ENCODE results near the gene RPP14. TPM values are rescaled to one million over a fixed set of nuclear protein-coding genes. Genes with fewer than 3 reads are reported as not detected.

The RPP14 gene
- polyA plus RNA-seq, 1 donor = 21.5 TPM

GRCh38 chr3:58329150-58329921, 23.3 kb downstream of the RPP14 start:
- H3K27ac ChIP-seq (ENCODE audit: low read length) = no peak overlapping the region

DNA sequence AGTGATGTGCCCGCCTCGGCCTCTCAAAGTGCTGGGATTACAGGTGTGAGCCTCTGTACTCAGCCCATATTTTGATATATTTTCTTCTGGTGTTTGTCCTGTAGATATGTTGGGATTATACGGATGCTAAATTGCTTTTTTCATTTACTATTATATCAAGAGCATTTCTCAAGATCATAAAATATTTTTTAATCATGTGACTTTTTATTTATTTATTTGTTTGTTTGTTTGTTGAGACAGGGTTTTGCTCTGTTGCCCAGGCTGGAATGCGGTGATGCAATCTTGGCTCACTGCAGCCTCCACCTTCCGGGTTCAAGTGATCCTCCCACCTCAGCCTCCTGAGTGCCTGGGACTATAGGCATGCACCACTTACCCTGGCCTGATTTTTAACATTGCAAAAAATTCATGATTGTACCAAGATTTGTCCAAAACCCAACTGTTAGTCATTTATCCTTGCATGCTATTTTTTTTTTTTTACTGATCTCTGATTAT, 23.9 kb downstream of the RPP14 start:
- 100% methylated on average over 1 of the region's 5 CpGs for WGBS (ENCODE audit: insufficient coverage, low lambda C conversion rate)
- Histone ChIP-seq H3K4me1 (ENCODE audit: control insufficient read depth, insufficient read depth, low read length) (peaks cover 5% of the 10 kb centered on the region), H3K9me3 (ENCODE audit: control insufficient read depth, low read depth, low read length) (no peaks in the 10 kb centered on the region)

More at GRCh38 chr3:58329150-58329921, 23.3 kb downstream of the RPP14 start:
- H3K9me3 ChIP-seq (ENCODE audit: control insufficient read depth, low read depth, low read length) = no peaks in the 10 kb centered on the region
- DNase-seq = no peak
- H3K4me1 ChIP-seq (ENCODE audit: control insufficient read depth, insufficient read depth, low read length) = peaks cover 5% of the 10 kb centered on the region
- H3K36me3 ChIP-seq (ENCODE audit: control insufficient read depth, insufficient read depth, low read length) = no peaks in the 10 kb centered on the region
- 88% methylated on average over 1 of the region's 8 CpGs for WGBS (ENCODE audit: insufficient coverage, low lambda C conversion rate)
- H3K27me3 ChIP-seq (ENCODE audit: control insufficient read depth, insufficient read depth, low read length) = peaks cover 16% of the 10 kb centered on the region
- H3K4me3 ChIP-seq (ENCODE audit: low read length) = no peak overlapping the region

DNA sequence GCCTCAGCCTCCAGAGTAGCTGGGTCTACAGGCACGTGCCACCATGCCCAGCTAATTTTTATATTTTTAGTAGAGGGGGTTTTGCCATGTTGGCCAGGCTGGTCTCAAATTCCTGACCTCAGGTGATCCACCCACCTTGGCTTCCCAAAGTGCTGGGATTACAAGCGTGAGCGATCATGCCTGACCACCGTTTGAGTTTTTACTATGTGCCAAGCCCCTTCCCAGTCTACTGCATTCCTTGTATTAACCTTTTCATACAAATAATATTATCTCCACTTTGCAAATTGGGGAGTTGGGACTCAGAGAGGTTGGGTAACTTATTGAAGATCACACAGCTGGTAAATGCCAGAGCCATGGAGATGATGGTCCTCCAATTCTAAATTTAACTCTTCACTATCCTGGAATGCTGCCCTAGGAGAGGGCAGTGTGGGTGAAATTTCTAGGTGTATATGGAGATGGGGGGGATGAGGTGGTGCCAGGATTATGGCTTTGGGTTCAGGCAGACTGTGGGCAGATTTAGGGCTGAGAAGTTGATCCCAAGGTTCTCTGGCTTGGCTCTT, 25.6 kb downstream of the RPP14 start:
- H3K4me1 ChIP-seq (ENCODE audit: control insufficient read depth, insufficient read depth, low read length) = no peaks in the 10 kb centered on the region
- peaks cover 16% of the 10 kb centered on the region for H3K27me3 ChIP-seq (ENCODE audit: control insufficient read depth, insufficient read depth, low read length)
- no peaks in the 10 kb centered on the region for H3K9me3 ChIP-seq (ENCODE audit: control insufficient read depth, low read depth, low read length)
- no peaks in the 10 kb centered on the region for H3K36me3 ChIP-seq (ENCODE audit: control insufficient read depth, insufficient read depth, low read length)
- DNase-seq = no peak
- H3K27ac ChIP-seq (ENCODE audit: low read length) = no peak overlapping the region
- no peak overlapping the region for H3K4me3 ChIP-seq (ENCODE audit: low read length)
- no CpG with 5 or more reads among the region's 4 CpGs for WGBS (ENCODE audit: insufficient coverage, low lambda C conversion rate)

More for the DNA sequence above, 23.9 kb downstream of the RPP14 start:
- no peak overlapping the region for H3K4me3 ChIP-seq (ENCODE audit: low read length)
- H3K27me3 ChIP-seq (ENCODE audit: control insufficient read depth, insufficient read depth, low read length) = peaks cover 16% of the 10 kb centered on the region
- no peaks in the 10 kb centered on the region for H3K36me3 ChIP-seq (ENCODE audit: control insufficient read depth, insufficient read depth, low read length)
- no peak overlapping the region for H3K27ac ChIP-seq (ENCODE audit: low read length)
- no peak for DNase-seq

DNA sequence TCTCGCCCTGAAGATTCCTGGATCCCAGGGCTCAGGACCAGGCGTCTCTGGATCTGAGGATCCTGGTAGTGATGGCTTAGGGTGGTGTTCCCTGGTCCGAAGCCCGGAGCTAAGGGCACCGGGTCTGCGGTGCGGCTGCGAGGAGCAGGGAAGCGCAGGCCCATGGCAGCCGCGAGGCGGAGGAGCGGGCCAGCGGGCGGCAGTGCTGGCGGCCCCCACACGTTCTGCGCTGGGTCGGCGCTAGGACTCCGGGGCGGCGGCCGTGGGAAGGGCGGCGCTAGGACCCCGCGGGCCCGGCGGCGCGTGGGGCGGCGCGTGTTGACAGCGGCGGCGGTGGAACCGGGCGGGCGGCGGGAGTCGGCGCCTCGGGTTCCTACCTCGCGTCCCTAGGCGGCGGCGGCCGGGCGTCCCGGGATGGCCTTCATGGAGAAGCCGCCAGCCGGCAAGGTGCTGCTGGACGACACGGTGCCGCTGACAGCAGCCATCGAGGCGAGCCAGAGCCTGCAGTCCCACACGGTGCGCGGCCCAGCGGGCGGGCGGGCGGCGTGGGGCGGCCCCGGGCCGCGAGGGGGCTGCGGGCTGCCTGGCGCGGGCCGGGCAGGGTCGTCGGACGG, 26.6 kb downstream of the RPP14 start, which contains the start of gene PXK:
PXK (plus strand) TSS at position 318 of the 614 bp plus-strand sequence; CDS start at position 415, 97 bp downstream.
- Histone ChIP-seq H3K27ac (ENCODE audit: low read length) (no peak within 1 kb of the TSS), H3K4me1 (ENCODE audit: control insufficient read depth, insufficient read depth, low read length) (no peaks in the 10 kb centered on the region), H3K9me3 (ENCODE audit: control insufficient read depth, low read depth, low read length) (no peaks in the 10 kb centered on the region), H3K27me3 (ENCODE audit: control insufficient read depth, insufficient read depth, low read length) (peaks cover 11% of the 10 kb centered on the region), H3K36me3 (ENCODE audit: control insufficient read depth, insufficient read depth, low read length) (no peaks in the 10 kb centered on the region), H3K4me3 (ENCODE audit: low read length) (peak within 1 kb of the TSS; percentile 62)
- peak; percentile 54 to 87 for DNase-seq
- WGBS (ENCODE audit: insufficient coverage, low lambda C conversion rate) = no CpG with 5 or more reads among the region's 79 CpGs

GRCh38 chr3:58333206-58334012, 27.4 kb downstream of the RPP14 start:
- peak in 1 of 2 donors; percentile 48 for DNase-seq
- Histone ChIP-seq H3K9me3 (ENCODE audit: control insufficient read depth, low read depth, low read length) (no peaks in the 10 kb centered on the region), H3K36me3 (ENCODE audit: control insufficient read depth, insufficient read depth, low read length) (no peaks in the 10 kb centered on the region), H3K4me1 (ENCODE audit: control insufficient read depth, insufficient read depth, low read length) (no peaks in the 10 kb centered on the region), H3K27me3 (ENCODE audit: control insufficient read depth, insufficient read depth, low read length) (peaks cover 9% of the 10 kb centered on the region), H3K4me3 (ENCODE audit: low read length) (peak overlapping the region; percentile 62), H3K27ac (ENCODE audit: low read length) (no peak overlapping the region)
- WGBS (ENCODE audit: insufficient coverage, low lambda C conversion rate) = 0% methylated on average over 1 of the region's 37 CpGs

DNA sequence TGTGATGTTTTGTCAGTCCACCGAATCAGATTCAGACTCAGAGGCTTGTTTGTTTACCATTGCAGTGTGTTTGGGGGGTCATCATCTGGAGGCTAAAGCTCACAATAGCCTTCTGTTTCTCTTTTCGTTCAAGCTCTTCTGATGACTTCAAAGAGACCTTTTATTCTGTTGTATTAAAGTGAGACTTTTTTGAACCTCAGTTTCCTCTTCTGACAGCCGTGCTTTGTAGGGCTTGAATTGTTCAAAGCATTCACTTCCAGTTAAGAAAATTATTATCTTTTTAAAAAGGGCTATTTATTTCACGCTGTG, 27.9 kb downstream of the RPP14 start:
- Histone ChIP-seq H3K4me3 (ENCODE audit: low read length) (peak overlapping the region; percentile 62), H3K27ac (ENCODE audit: low read length) (no peak overlapping the region), H3K9me3 (ENCODE audit: control insufficient read depth, low read depth, low read length) (no peaks in the 10 kb centered on the region), H3K36me3 (ENCODE audit: control insufficient read depth, insufficient read depth, low read length) (no peaks in the 10 kb centered on the region), H3K27me3 (ENCODE audit: control insufficient read depth, insufficient read depth, low read length) (peaks cover 9% of the 10 kb centered on the region), H3K4me1 (ENCODE audit: control insufficient read depth, insufficient read depth, low read length) (no peaks in the 10 kb centered on the region)
- WGBS (ENCODE audit: insufficient coverage, low lambda C conversion rate) = 10% methylated on average over 2 of the region's 4 CpGs
- DNase-seq = no peak

DNA sequence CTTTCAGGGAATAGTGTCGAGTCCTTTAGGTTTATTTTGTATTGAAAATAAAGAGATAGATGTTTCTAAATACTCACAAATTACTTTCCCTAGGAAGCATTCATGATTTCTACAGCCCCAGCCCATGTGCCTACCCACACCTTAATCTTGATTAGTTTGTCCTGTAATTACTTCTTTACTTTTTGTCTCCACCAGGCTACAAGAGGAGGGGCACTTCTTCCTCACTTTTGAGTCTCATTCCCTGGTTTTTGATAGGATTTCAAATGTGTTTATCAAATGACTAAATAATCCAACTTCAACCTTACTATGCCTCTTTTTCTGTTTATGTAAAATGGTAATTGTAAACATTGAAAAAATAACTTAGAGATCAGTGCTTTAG, 28.4 kb downstream of the RPP14 start:
- Histone ChIP-seq H3K36me3 (ENCODE audit: control insufficient read depth, insufficient read depth, low read length) (no peaks in the 10 kb centered on the region), H3K4me3 (ENCODE audit: low read length) (no peak overlapping the region), H3K9me3 (ENCODE audit: control insufficient read depth, low read depth, low read length) (no peaks in the 10 kb centered on the region), H3K27ac (ENCODE audit: low read length) (no peak overlapping the region), H3K4me1 (ENCODE audit: control insufficient read depth, insufficient read depth, low read length) (no peaks in the 10 kb centered on the region), H3K27me3 (ENCODE audit: control insufficient read depth, insufficient read depth, low read length) (peaks cover 9% of the 10 kb centered on the region)
- WGBS (ENCODE audit: insufficient coverage, low lambda C conversion rate) = no CpG with 5 or more reads among the region's 1 CpG
- DNase-seq = no peak

DNA sequence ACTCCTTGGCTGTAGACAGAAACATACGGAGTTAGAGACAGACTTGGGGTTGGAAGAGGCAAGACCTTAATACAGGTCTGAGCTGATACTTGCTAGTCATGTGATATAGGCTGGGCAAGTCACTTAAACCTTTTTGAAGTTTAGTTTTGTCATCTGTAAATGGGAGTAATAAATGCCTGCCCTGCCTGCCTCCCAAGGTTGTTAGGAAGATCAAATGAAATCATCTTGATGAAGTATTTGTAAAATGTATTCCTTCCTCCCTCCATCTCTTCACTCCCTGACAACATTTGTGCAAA, 29.6 kb downstream of the RPP14 start:
- peaks cover 9% of the 10 kb centered on the region for H3K27me3 ChIP-seq (ENCODE audit: control insufficient read depth, insufficient read depth, low read length)
- H3K27ac ChIP-seq (ENCODE audit: low read length) = no peak overlapping the region
- DNase-seq = no peak
- no peaks in the 10 kb centered on the region for H3K4me1 ChIP-seq (ENCODE audit: control insufficient read depth, insufficient read depth, low read length)
- no CpG with 5 or more reads among the region's 1 CpG for WGBS (ENCODE audit: insufficient coverage, low lambda C conversion rate)
- H3K9me3 ChIP-seq (ENCODE audit: control insufficient read depth, low read depth, low read length) = no peaks in the 10 kb centered on the region
- H3K36me3 ChIP-seq (ENCODE audit: control insufficient read depth, insufficient read depth, low read length) = no peaks in the 10 kb centered on the region
- no peak overlapping the region for H3K4me3 ChIP-seq (ENCODE audit: low read length)

GRCh38 chr3:58336135-58336882, 30.3 kb downstream of the RPP14 start:
- Histone ChIP-seq H3K4me3 (ENCODE audit: low read length) (no peak overlapping the region), H3K4me1 (ENCODE audit: control insufficient read depth, insufficient read depth, low read length) (no peaks in the 10 kb centered on the region), H3K9me3 (ENCODE audit: control insufficient read depth, low read depth, low read length) (no peaks in the 10 kb centered on the region), H3K27me3 (ENCODE audit: control insufficient read depth, insufficient read depth, low read length) (peaks cover 9% of the 10 kb centered on the region), H3K27ac (ENCODE audit: low read length) (no peak overlapping the region), H3K36me3 (ENCODE audit: control insufficient read depth, insufficient read depth, low read length) (no peaks in the 10 kb centered on the region)
- DNase-seq = no peak
- no CpG with 5 or more reads among the region's 3 CpGs for WGBS (ENCODE audit: insufficient coverage, low lambda C conversion rate)

DNA sequence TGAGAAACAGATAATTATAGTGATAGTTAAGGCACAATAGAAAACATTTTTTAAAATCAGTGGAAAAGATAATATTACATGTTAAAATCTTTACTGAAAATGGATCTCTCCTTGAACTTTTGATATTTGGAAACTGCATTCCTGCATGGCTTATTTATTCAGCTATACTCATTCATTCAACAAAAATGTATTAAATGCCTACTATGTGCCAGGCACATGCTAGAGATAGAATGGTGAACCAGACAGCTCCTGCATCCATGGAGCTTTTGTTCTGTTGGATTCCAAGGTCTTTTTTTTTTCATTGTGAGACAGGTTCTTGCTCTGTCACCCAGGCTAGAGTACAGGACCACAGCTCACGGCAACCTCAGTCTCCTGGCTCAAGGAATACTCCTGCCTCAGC, 31.1 kb downstream of the RPP14 start:
- H3K27ac ChIP-seq (ENCODE audit: low read length) = no peak overlapping the region
- no CpG with 5 or more reads among the region's 1 CpG for WGBS (ENCODE audit: insufficient coverage, low lambda C conversion rate)

More for the DNA sequence above, 31.1 kb downstream of the RPP14 start:
- H3K9me3 ChIP-seq (ENCODE audit: control insufficient read depth, low read depth, low read length) = no peaks in the 10 kb centered on the region
- H3K4me1 ChIP-seq (ENCODE audit: control insufficient read depth, insufficient read depth, low read length) = no peaks in the 10 kb centered on the region
- DNase-seq = no peak
- H3K27me3 ChIP-seq (ENCODE audit: control insufficient read depth, insufficient read depth, low read length) = peaks cover 3% of the 10 kb centered on the region
- H3K4me3 ChIP-seq (ENCODE audit: low read length) = no peak overlapping the region
- no peaks in the 10 kb centered on the region for H3K36me3 ChIP-seq (ENCODE audit: control insufficient read depth, insufficient read depth, low read length)

All from large intestine (tissue), 3 donors.